Fibroblast of the aortic adventitia (primary cell): ENCODE results near the gene FRAS1. TPM values are rescaled to one million over a fixed set of nuclear protein-coding genes. Genes with fewer than 3 reads are reported as not detected.
"Not testable (repeated sequence)": the region's sequence is repeated elsewhere in the genome, so short reads cannot be mapped to it uniquely, and the experiment has no call there.

Source experiments
- DNase-seq: peaks from one replicate; pipeline ENCODE4 v3.0.0-alpha.2; 2010; ENCODE audit warnings: low read depth
- H3K4me3 ChIP-seq: 2 replicates; pipeline ENCODE4 v1.5.1; 2011; ENCODE audit warnings: low read depth, mild to moderate bottlenecking, control low read depth, low read length, moderate library complexity
- CTCF ChIP-seq: IDR thresholded peaks from 2 replicates; pipeline ENCODE4 v1.5.1; 2011; ENCODE audit warnings: mild to moderate bottlenecking, low read length, control low read depth, inconsistent platforms; ENCODE audit not compliant: insufficient read depth
- total RNA-seq: library from RNA; depleted of rRNA; stranded (reverse); fragments of >200 nt; gene quantifications from 2 replicates; pipeline ENCODE4 v1.2.3, GENCODE V29; 2012; ENCODE audit warnings: low replicate concordance

The FRAS1 gene
- total RNA-seq, 1 donor = 1.9 TPM

GRCh38 chr4:78171482-78171881, 114.4 kb downstream of the FRAS1 start:
- no peak overlapping the region for H3K4me3 ChIP-seq
- TF ChIP-seq CTCF = no peak
- DNase-seq = no peak

GRCh38 chr4:78174891-78175290, 117.8 kb downstream of the FRAS1 start:
- no peak for TF ChIP-seq CTCF
- no peak overlapping the region for H3K4me3 ChIP-seq
- DNase-seq = no peak

GRCh38 chr4:78179196-78179595, 122.1 kb downstream of the FRAS1 start:
- no peak for DNase-seq
- no peak for TF ChIP-seq CTCF
- no peak overlapping the region for H3K4me3 ChIP-seq

GRCh38 chr4:78181681-78182234, 124.6 kb downstream of the FRAS1 start:
- not testable (repeated sequence) for DNase-seq, H3K4me3 ChIP-seq

GRCh38 chr4:78184584-78184983, 127.5 kb downstream of the FRAS1 start:
- no peak for DNase-seq
- no peak overlapping the region for H3K4me3 ChIP-seq
- no peak for TF ChIP-seq CTCF

- no peak overlapping the region for H3K4me3 ChIP-seq
- TF ChIP-seq CTCF = no peak
- DNase-seq = no peak
Observed at GRCh38 chr4:78185117-78185516, 128.0 kb downstream of the FRAS1 start.

- TF ChIP-seq CTCF = no peak
- no peak for DNase-seq
- no peak overlapping the region for H3K4me3 ChIP-seq
Observed at GRCh38 chr4:78186597-78187543, 129.7 kb downstream of the FRAS1 start.
